Measurements from ENCODE around the gene SUN1. TPM values are rescaled to one million over a fixed set of nuclear protein-coding genes. Genes with fewer than 3 reads are reported as not detected.

SUN1 gene
- total and polyA plus RNA-seq, 9 of the 15 experiments (the other 6 are each of a cell fraction or from before 2014, with no cell fraction given): 36.8 to 132 (median 62.3) TPM

GRCh38 chr7:782718-783449, 49.4 kb upstream of the SUN1 start:
- POLR2A ChIA-PET: no interaction called here
- Histone ChIP-seq H3K4me3 (no peak overlapping the region), H3K36me3 (ENCODE audit: control insufficient read depth, insufficient read depth, low read length) (peaks cover 90% of the 10 kb centered on the region), H3K4me2 (ENCODE audit: insufficient read depth, low read length) (no peak overlapping the region), H4K20me1 (replicated peaks; ENCODE audit: control insufficient read depth, insufficient read depth, low read length) (no peaks in the 10 kb centered on the region), H2AFZ (ENCODE audit: low read depth, low read length) (no peak overlapping the region), H3K79me2 (ENCODE audit: control insufficient read depth, insufficient read depth, low read length) (no peaks in the 10 kb centered on the region), H3K27ac (ENCODE audit: extremely low read depth, low read depth, low read length) (no peak overlapping the region), H3K27me3 (ENCODE audit: control insufficient read depth in 2 of 2, insufficient read depth in 2 of 2, low read length in 2 of 2) (no peaks in the 10 kb centered on the region), H3K9ac (ENCODE audit: insufficient read depth in 1 of 2, low read depth in 2 of 2, low read length in 2 of 2) (no peak overlapping the region), H3K9me1 (ENCODE audit: control insufficient read depth, insufficient read depth, low read length) (no peaks in the 10 kb centered on the region), H3K9me3 (replicated peaks; ENCODE audit: control insufficient read depth, insufficient read depth, low read depth, low read length) (no peaks in the 10 kb centered on the region), H3K4me1 (replicated peaks in 1 of 2; ENCODE audit: control insufficient read depth in 2 of 2, insufficient read depth in 2 of 2, low read length in 2 of 2) (peaks cover 0 to 5% of the 10 kb centered on the region in 2 experiments; a peak in 1 of 5 replicates)
- TF ChIP-seq THAP12 (CRISPR knock-in tag; IDR thresholded peaks at IDR 0.05) (0 out of 2 replicates have a peak, but pooled peaks have one; percentile 4), PHF21A (IDR thresholded peaks at IDR 0.05; ENCODE audit: borderline replicate concordance, low read depth) (no peak), COPS2 (conservative IDR thresholded peaks at IDR 0.05) (no peak), PATZ1 (CRISPR knock-in tag; IDR thresholded peaks at IDR 0.05; ENCODE audit: borderline replicate concordance) (no peak)
- intact Hi-C loops (cut with micrococcal nuclease): loop anchor here (10.0 kb wide), 1 partner anchor 182 kb away; no protein-coding TSS in a partner anchor
- in situ Hi-C loops (cut with MboI): no loop called here
- CTCF ChIA-PET (ENCODE audit: low intra/inter-chr PET ratio): no interaction called here
- 94% methylated on average over 40 of the region's 56 CpGs for WGBS (ENCODE audit: insufficient coverage, low coverage, missing lambda C conversion rate)
- DNase-seq (ENCODE audit: extremely low read depth in 1 of 4, low spot score in 3 of 4) (no peak), ATAC-seq (no peak), FAIRE-seq (no peak)
- no TSS peak for BruUV-seq (replicated peaks)
